GM19025 (cell line): ENCODE measurements around the gene PADI6.

Experiments used
- ATAC-seq: cut with Tn5 transposase; IDR thresholded peaks from one replicate; pipeline ENCODE4 v1.9.1; 2021; ENCODE audit warnings: mild to moderate bottlenecking, low read depth, moderate library complexity; ENCODE audit not compliant: unreplicated experiment

PADI6 gene

DNA sequence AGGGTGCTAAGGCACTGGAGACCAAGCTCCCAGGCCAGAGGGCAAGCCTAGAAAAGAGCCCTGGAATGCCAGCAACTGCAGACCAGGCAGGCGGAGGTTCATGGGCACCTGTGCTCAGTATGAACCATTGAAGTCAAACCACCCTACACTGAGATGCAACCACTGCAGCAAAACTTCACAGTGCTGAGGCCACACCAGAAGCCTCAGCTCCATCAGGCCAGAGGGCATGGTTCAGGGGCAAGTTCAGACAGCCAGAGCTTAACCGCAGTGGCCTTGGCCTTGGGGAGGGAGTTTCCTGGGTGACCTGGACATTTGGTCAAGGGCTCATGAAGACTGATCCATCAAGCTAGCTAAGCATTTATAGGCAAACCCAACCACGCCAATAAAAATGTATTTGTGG, 60.4 kb downstream of the PADI6 start:
- no peak for ATAC-seq

DNA sequence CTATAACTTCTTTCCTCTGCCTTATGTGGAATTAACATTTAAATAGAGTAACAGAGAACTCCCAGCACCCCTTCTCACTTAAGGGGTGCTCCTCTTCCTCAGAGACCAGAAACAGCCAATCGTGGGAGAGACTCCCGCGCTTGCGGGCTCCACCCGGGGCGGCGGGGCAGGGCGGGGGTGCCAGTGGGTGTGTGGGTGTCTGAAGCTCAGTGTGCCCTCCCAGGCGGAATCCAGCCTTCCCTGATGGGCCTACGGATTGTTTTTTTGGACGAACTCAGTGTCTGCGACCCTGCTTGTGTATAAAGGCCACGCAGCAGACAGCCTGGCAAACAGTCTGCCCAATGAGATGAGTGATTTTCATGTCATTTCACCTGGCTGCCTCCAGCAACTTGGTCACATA, 61.3 kb downstream of the PADI6 start:
- no peak for ATAC-seq

DNA sequence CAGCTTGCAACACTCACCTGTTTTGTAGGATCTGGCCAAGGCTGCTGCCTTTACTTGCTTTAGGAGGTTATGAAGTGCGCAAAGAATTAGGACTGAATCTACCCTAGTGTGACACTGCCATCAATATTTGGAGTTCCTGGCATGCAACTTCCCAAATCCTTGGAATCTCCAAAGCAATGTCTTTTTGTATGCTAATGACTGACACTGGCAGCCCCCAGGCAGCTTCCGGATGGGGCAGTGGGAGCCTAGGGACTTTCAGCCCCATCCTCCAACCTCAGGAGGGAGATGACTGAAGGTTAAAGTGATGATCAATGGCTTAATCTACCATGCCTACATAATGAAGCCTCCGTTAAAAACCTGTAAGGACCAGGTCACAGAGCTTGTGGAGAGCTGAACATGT, 62.0 kb downstream of the PADI6 start:
- no peak for ATAC-seq

- no peak for ATAC-seq
Observed at GRCh38 chr1:17434601-17435000, 62.6 kb downstream of the PADI6 start.

DNA sequence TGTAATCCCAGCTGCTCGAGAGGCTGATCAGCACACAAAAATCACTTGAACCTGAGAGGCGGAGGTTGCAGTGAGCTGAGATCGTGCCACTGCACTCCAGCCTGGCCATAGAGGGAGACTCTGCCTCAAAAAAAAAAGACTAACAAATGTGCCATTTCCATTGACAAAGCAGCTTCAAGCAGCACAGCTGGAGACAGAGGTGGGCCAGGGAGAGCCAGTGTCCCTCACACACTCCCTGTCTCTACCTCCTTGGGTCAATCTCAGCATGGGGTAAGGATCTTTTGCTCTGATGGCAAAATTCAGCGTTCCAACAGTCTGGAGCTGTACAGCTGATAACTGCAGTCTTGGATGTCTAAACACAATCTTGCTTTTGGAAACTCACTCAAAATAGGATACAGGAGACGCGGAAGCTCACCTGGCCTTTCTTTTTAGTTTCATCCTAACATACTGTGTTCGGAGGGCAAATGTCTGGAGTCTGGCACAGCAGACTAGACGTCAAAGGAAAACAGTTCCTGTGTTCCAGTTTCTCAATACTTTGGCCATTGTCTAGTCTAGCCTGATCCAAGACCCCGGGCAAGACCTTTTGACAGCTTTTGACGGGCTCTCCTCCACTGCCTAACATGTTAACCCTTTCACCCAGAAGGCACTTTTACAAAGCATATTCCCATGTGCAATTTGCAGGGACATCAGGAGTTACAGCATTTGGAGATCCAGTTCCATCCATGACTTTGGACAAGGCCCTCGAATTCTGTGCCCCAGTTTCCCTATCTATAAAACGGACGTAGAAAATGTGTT, 64.6 kb downstream of the PADI6 start:
- ATAC-seq, result no peak

DNA sequence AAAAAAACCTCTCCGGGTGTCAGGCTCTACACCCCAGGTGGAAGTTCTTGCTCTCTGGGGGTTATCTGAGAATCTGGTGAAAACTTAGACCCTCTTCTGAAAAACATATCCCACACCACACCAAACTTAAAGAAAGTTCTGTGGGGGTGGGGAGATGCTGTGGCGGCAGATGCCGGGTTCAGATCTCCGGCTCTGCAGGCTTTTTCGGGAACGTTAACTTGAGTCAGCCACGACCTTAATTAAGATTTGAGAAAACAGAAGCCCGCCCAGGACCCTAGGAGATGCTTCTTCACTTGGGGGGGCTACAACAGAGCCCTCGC, 65.2 kb downstream of the PADI6 start:
- ATAC-seq, result no peak

DNA sequence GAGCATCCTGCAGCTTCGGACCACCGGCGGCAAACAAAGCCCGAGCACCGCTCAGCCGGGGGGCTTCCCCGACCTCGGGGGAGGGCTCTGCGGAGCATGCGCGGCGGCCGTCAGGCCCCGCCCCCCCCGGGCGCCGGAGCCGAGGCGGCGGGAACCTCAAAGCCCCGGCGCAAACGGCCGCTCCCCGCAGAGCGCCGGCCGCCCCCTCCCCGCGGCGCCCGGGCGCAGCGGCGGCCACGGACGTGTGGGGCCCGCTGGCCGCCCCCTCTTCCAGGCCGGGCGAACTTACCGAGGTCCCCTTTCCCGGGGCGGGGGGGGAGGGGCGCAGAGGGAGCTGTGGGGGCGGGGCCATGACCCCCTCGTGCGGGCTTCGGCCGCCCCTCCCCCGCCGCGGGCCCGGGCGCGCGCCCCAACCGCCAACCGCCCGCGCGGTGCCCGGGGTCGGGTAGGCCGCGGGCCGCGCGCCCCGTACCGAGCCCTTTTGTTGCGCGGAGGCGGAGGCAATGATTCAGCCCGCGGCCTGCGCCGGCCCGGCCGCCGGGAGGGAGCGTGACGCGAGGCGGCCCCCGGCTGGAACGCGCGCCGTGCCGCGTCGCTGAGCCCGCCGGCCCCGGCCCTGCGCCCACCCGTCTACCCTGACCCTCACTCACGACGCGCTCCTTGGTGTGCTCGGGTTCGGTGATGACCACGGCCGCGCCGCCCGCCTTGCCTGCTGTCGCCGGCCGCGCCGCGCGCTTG, 65.8 kb downstream of the PADI6 start:
- peak; percentile 36 for ATAC-seq

- ATAC-seq, result peak; percentile 34
Observed at GRCh38 chr1:17438318-17439249, 66.6 kb downstream of the PADI6 start.

DNA sequence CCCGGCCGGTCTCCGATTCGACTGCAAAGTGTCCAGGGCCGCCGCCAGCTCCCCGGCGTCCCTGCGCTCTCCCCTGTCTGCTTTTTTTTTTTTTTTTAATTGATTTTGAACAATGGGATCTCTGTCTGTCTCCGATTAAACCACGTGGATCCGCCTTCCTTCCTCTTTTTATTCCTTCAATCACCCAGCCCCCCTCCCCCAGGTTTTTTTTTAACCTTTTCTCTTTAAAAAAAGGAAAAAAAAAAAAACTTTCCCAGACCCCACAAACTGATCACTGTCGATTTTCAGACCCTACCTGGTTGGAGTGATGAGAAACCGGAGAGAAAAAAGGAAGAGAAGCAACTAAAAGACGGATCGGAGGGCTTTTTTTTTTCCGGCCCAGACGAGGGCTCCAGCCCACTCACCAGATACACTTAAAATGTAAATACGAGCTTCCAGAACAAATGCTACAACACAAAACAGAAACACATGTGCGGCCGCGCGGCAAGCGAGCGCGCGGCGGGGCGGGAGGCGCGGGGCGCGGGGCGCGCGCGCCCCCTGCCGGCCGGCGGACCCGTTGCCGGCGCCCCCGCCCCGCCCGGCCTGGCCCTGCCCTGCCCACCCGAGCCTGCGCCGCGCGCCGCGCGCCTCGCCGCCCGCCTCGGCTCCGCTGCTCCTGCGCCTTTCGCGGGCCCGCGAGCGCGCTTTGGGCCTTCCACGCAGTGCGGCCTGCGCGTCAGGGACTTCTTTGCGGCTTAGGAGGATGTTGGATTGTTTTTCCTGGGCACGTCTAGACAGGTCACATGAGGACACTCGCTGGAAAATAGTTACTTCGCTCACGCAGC, 67.5 kb downstream of the PADI6 start, which contains the start of gene RCC2:
RCC2 (minus strand) TSS at position 428 of the 824 bp plus-strand sequence. CDS start 1,163 bp downstream, outside the sequence.
- ATAC-seq, result peak; percentile 47

GRCh38 chr1:17440074-17440826, 68.3 kb downstream of the PADI6 start:
- ATAC-seq, result no peak

DNA sequence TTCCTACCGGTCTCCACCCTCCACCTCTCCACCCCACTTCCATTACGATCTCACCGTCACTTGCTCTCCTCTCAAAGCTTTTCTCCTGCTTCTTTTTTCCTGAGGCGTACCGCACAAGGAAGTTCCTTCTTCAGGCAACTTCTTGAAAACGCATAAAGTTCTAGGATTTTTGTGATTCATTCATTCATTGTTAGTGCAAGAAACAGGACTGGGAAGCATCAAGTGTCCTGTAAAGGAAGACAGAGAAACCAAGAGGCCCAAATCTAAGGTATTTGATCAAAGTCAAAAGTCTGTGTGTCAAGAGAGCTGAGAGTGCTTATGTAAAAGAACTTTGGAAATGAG, 68.8 kb downstream of the PADI6 start:
- ATAC-seq, result no peak

DNA sequence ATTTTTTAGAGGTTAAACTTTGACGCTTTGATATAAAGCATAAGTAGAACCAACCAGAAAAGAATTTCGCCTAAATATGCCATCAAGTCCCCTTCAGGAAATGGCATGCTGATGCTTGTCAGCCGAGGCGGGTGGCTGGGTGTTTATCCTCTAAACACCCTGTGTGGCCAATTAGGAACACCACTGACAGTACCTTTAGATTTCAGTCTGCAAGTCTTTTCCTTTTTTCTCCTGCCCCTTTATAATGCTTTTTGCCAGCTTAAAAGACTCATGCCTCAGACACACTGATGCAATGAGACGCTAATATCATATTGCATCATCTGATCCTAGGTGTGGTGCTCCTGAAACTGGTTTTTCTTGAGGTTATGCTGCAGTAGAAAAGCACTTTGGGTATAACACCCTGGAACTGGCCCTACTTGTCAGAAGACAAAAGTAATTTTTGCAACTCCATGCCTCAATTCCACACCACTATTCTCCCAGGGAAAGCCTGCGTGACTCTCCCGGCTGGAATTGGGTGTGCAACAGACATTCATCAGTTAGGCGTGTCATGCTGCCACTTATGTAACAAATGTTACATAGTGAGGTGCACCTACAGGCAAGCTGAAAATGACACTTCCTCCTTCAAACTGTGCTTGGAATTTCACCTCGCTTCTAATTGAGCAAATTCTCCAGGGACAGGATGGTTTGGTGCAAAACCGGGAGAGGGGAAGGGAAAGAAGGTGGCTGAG, 69.4 kb downstream of the PADI6 start:
- no peak for ATAC-seq

GRCh38 chr1:17441993-17442357, 70.0 kb downstream of the PADI6 start:
- no peak for ATAC-seq

- no peak for ATAC-seq
Observed at GRCh38 chr1:17442841-17443240, 70.8 kb downstream of the PADI6 start.

DNA sequence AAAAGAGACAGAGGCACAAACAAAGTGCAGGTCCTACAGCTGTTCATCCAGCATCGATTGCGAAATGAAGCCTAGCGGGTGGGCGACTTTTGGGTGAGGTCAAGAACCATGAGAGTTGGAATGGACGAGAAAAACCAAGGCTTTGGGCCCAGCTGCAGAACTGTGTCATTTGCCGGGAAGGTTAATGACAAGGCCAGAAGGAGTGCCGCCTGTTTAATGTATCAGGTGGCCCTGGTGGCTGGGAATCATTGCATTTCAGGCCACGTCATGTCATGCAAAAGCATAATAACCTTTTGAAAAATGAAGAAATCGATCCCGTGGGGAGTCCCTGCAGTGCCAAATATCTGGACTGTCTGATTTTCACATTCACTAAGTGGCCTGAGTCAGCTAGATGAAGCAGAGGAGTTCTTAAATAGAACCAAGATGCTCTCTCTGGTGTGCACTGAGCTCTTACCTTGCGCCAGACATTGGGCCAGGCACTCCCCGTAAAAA, 75.6 kb downstream of the PADI6 start:
- no peak for ATAC-seq
